Gastrocnemius medialis (tissue), 4 donors: ENCODE measurements around the gene GPHA2.

ENCODE experiments used
- CTCF ChIP-seq, 5 experiments: fragments of 450-650 bp in 3 of 5; fragments of 200-600 bp in 2 of 5; sonication (generic) in 2 of 5; IDR thresholded peaks in 4 of 5; conservative IDR thresholded peaks in 1 of 5; 1 replicate in 4 of 5; 2 replicates in 1 of 5; pipeline ENCODE4 v1.5.1; 2016 to 2019; ENCODE audit warnings: antibody characterized with exemption in 5 of 5, mild to moderate bottlenecking in 3 of 5, moderate library complexity in 3 of 5
- POLR2A ChIP-seq, 2 donors: fragments of 450-650 bp; IDR thresholded peaks; one replicate each; pipeline ENCODE4 v1.6.1; 2017; ENCODE audit warnings: antibody characterized with exemption in 2 of 2, mild to moderate bottlenecking in 2 of 2, moderate library complexity in 2 of 2

- TF ChIP-seq CTCF (IDR thresholded peaks at IDR 0.05 in 4 of 5, conservative IDR thresholded peaks at IDR 0.05 in 1 of 5) (no peak), POLR2A (IDR thresholded peaks at IDR 0.05) (no peak)
Observed at GRCh38 chr11:64971421-64972233, 35.9 kb upstream of the GPHA2 start, which contains the start of gene MAJIN.
